GM12878 (cell line): ENCODE data around the gene COG4. TPM values are rescaled to one million over a fixed set of nuclear protein-coding genes. Genes with fewer than 3 reads are reported as not detected.
A peak's percentile ranks its signal among the peaks of the same experiment; 100 is the strongest.

ENCODE experiments used
- CHD1 ChIP-seq: IDR thresholded peaks from 2 replicates; pipeline ENCODE4 v1.6.1; 2012; ENCODE audit warnings: low read depth, low read length, improper control_type of control experiment
- MEF2A ChIP-seq: IDR thresholded peaks from 2 replicates; pipeline ENCODE4 v1.6.1; 2011; ENCODE audit warnings: low read depth, mild to moderate bottlenecking, low read length, moderate library complexity; ENCODE audit not compliant: insufficient read depth
- MYB ChIP-seq: fragments of 150-350 bp; IDR thresholded peaks from 2 replicates; pipeline ENCODE4 v1.6.1; 2014; ENCODE audit warnings: mild to moderate bottlenecking, low read depth, low read length, borderline replicate concordance
- NBN ChIP-seq: fragments of 450-650 bp; IDR thresholded peaks from 2 replicates; pipeline ENCODE4 v1.6.1; 2016
- NFXL1 ChIP-seq: fragments of 450-650 bp; IDR thresholded peaks from 2 replicates; pipeline ENCODE4 v1.6.1; 2017; ENCODE audit warnings: antibody characterized with exemption, mild to moderate bottlenecking, borderline replicate concordance
- POLR2AphosphoS5 ChIP-seq: IDR thresholded peaks from 2 replicates; pipeline ENCODE4 v1.6.1; 2011; ENCODE audit warnings: mild to moderate bottlenecking, low read length, inconsistent platforms
- POU2F2 ChIP-seq: IDR thresholded peaks from 3 replicates; pipeline ENCODE4 v1.6.1; 2011; ENCODE audit warnings: low read depth, mild to moderate bottlenecking, low read length, borderline replicate concordance
- RB1 ChIP-seq: fragments of 450-650 bp; formaldehyde crosslinking; IDR thresholded peaks from 2 replicates; pipeline ENCODE4 v1.6.1; 2017; ENCODE audit warnings: mild to moderate bottlenecking, borderline replicate concordance
- SUZ12 ChIP-seq: fragments of 200-600 bp; sonication (generic); IDR thresholded peaks from one replicate; pipeline ENCODE4 v1.6.1; 2018; ENCODE audit warnings: antibody characterized with exemption, mild to moderate bottlenecking; ENCODE audit not compliant: unreplicated experiment
- TAF1 ChIP-seq: IDR thresholded peaks from 2 replicates; pipeline ENCODE4 v1.6.1; 2011; ENCODE audit warnings: mild to moderate bottlenecking, low read depth, low read length, borderline replicate concordance
- TBL1XR1 ChIP-seq: IDR thresholded peaks from 2 replicates; pipeline ENCODE4 v1.6.1; 2012; ENCODE audit warnings: low read depth, low read length, improper control_type of control experiment
- polyA plus RNA-seq, 11 experiments: library from polyadenylated mRNA; depleted of rRNA in 4 of 11; unstranded in 6 of 11; stranded (reverse) in 5 of 11; fragments of >200 nt; fragmentation: Nextera tagmentation in 4 of 11; fragmentation: Illumina TruSeq in 1 of 11; extraction: Ambion mirVana in 4 of 11; extraction: Trizol in 1 of 11; gene quantifications; 1 replicate in 1 of 11; 2 replicates in 10 of 11; pipeline versions ENCODE4 v1.2.1 to v1.2.3, GENCODE V29; 2011 to 2016; ENCODE audit warnings: inconsistent platforms in 2 of 11, missing spikeins in 2 of 11, low read depth in 1 of 11
- total RNA-seq, 4 experiments: library from RNA; depleted of rRNA in 3 of 4; stranded (reverse); fragments of >200 nt in 3 of 4; fragmentation: Illumina TruSeq in 1 of 4; extraction: Trizol in 1 of 4; gene quantifications; 2 replicates each; pipeline versions ENCODE4 v1.2.1 to v1.2.3, GENCODE V29; 2013 to 2021
- TF ChIP-seq, protein P1 (sequence below): fragments of 450-650 bp; IDR thresholded peaks from 2 replicates; pipeline ENCODE4 v1.6.1; 2018; ENCODE audit warnings: mild to moderate bottlenecking, low read depth, moderate library complexity; ENCODE audit not compliant: partially characterized antibody
- TF ChIP-seq, protein P2 (sequence below): fragments of 450-650 bp; IDR thresholded peaks from 2 replicates; pipeline ENCODE4 v1.6.1; 2016; ENCODE audit warnings: mild to moderate bottlenecking
- TF ChIP-seq, protein P3 (sequence below): fragments of 450-650 bp; IDR thresholded peaks from 2 replicates; pipeline ENCODE4 v1.6.1; 2017; ENCODE audit warnings: mild to moderate bottlenecking, moderate library complexity
- TF ChIP-seq, protein P4 (sequence below): fragments of 450-650 bp; conservative IDR thresholded peaks from 2 replicates; pipeline ENCODE4 v1.6.1; 2017; ENCODE audit warnings: mild to moderate bottlenecking, moderate library complexity
- TF ChIP-seq, protein P5 (sequence below): IDR thresholded peaks from 2 replicates; pipeline ENCODE4 v1.6.1; 2012; ENCODE audit warnings: low read depth, low read length, improper control_type of control experiment

Gene COG4
- total and polyA plus RNA-seq, 10 of the 15 experiments (the other 5 are each of a cell fraction or from before 2014, with no cell fraction given) = 7.0 to 57.7 (median 33.0) TPM

DNA sequence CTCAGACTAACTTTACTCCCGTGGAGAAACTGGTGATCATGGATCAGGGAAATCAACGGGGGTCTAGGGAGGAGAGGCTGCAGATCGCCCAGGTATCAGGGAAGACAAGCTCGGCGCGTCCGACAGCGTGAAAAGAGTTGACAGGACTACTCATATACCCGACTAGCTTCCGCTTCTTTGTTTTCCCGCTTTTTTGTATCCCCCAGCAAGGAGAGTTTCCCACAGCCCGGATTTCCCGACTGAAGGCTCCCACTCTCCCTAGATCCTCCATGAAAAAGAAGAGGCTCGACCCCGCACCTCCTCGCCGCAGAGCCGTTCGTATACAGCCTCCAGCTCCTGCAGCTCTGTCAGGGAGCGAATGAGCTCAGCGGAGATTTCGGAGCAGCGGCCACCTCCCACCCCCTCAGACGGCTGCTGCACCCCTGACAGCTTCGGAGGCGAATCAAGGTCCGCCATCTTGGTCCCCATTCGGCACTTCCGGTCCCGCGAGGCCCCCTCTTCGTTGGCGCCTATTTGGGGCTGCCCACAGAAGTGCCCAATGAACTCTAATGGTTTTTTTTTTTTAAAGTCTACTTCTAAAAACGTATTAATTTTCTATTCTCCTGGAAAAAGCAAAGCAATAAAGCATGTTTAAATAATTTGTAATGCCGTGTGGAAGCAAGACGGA is at the start of gene COG4 (continued):
- TF ChIP-seq, protein P1, sequence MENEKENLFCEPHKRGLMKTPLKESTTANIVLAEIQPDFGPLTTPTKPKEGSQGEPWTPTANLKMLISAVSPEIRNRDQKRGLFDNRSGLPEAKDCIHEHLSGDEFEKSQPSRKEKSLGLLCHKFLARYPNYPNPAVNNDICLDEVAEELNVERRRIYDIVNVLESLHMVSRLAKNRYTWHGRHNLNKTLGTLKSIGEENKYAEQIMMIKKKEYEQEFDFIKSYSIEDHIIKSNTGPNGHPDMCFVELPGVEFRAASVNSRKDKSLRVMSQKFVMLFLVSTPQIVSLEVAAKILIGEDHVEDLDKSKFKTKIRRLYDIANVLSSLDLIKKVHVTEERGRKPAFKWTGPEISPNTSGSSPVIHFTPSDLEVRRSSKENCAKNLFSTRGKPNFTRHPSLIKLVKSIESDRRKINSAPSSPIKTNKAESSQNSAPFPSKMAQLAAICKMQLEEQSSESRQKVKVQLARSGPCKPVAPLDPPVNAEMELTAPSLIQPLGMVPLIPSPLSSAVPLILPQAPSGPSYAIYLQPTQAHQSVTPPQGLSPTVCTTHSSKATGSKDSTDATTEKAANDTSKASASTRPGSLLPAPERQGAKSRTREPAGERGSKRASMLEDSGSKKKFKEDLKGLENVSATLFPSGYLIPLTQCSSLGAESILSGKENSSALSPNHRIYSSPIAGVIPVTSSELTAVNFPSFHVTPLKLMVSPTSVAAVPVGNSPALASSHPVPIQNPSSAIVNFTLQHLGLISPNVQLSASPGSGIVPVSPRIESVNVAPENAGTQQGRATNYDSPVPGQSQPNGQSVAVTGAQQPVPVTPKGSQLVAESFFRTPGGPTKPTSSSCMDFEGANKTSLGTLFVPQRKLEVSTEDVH = peak; percentile 76
- TF ChIP-seq, protein P2, sequence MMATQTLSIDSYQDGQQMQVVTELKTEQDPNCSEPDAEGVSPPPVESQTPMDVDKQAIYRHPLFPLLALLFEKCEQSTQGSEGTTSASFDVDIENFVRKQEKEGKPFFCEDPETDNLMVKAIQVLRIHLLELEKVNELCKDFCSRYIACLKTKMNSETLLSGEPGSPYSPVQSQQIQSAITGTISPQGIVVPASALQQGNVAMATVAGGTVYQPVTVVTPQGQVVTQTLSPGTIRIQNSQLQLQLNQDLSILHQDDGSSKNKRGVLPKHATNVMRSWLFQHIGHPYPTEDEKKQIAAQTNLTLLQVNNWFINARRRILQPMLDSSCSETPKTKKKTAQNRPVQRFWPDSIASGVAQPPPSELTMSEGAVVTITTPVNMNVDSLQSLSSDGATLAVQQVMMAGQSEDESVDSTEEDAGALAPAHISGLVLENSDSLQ = peak; percentile 72
- TF ChIP-seq NFXL1 (no peak), MYB (peak; percentile 94), NBN (0 out of 2 replicates have a peak, but pooled peaks have one; percentile 62), TBL1XR1 (peak; percentile 30; the same call in 1 of the 2 replicates), MEF2A (0 out of 2 replicates have a peak, but pooled peaks have one; percentile 46), POLR2AphosphoS5 (peak; percentile 69), POU2F2 (peak; percentile 46; the same call in 1 of the 3 replicates), TAF1 (no peak; the same call in 1 of the 2 replicates), RB1 (peak; percentile 86; the same call in 1 of the 2 replicates), SUZ12 (no peak), CHD1 (peak; percentile 73; the same call in 1 of the 2 replicates)
- TF ChIP-seq, protein P3, sequence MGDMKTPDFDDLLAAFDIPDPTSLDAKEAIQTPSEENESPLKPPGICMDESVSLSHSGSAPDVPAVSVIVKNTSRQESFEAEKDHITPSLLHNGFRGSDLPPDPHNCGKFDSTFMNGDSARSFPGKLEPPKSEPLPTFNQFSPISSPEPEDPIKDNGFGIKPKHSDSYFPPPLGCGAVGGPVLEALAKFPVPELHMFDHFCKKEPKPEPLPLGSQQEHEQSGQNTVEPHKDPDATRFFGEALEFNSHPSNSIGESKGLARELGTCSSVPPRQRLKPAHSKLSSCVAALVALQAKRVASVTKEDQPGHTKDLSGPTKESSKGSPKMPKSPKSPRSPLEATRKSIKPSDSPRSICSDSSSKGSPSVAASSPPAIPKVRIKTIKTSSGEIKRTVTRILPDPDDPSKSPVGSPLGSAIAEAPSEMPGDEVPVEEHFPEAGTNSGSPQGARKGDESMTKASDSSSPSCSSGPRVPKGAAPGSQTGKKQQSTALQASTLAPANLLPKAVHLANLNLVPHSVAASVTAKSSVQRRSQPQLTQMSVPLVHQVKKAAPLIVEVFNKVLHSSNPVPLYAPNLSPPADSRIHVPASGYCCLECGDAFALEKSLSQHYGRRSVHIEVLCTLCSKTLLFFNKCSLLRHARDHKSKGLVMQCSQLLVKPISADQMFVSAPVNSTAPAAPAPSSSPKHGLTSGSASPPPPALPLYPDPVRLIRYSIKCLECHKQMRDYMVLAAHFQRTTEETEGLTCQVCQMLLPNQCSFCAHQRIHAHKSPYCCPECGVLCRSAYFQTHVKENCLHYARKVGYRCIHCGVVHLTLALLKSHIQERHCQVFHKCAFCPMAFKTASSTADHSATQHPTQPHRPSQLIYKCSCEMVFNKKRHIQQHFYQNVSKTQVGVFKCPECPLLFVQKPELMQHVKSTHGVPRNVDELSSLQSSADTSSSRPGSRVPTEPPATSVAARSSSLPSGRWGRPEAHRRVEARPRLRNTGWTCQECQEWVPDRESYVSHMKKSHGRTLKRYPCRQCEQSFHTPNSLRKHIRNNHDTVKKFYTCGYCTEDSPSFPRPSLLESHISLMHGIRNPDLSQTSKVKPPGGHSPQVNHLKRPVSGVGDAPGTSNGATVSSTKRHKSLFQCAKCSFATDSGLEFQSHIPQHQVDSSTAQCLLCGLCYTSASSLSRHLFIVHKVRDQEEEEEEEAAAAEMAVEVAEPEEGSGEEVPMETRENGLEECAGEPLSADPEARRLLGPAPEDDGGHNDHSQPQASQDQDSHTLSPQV = peak; percentile 91
- TF ChIP-seq, protein P4, sequence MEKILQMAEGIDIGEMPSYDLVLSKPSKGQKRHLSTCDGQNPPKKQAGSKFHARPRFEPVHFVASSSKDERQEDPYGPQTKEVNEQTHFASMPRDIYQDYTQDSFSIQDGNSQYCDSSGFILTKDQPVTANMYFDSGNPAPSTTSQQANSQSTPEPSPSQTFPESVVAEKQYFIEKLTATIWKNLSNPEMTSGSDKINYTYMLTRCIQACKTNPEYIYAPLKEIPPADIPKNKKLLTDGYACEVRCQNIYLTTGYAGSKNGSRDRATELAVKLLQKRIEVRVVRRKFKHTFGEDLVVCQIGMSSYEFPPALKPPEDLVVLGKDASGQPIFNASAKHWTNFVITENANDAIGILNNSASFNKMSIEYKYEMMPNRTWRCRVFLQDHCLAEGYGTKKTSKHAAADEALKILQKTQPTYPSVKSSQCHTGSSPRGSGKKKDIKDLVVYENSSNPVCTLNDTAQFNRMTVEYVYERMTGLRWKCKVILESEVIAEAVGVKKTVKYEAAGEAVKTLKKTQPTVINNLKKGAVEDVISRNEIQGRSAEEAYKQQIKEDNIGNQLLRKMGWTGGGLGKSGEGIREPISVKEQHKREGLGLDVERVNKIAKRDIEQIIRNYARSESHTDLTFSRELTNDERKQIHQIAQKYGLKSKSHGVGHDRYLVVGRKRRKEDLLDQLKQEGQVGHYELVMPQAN = peak; percentile 59
- TF ChIP-seq, protein P5, sequence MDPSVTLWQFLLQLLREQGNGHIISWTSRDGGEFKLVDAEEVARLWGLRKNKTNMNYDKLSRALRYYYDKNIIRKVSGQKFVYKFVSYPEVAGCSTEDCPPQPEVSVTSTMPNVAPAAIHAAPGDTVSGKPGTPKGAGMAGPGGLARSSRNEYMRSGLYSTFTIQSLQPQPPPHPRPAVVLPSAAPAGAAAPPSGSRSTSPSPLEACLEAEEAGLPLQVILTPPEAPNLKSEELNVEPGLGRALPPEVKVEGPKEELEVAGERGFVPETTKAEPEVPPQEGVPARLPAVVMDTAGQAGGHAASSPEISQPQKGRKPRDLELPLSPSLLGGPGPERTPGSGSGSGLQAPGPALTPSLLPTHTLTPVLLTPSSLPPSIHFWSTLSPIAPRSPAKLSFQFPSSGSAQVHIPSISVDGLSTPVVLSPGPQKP = peak; percentile 95
